C4-2B (cell line): Measurements from ENCODE around the gene OVCH1.
"Not testable (repeated sequence)": the region's sequence is repeated elsewhere in the genome, so short reads cannot be mapped to it uniquely, and the experiment has no call there.

Experiments used
- H3K27ac ChIP-seq: fragments of 450-650 bp; 2 replicates; pipeline ENCODE4 v1.5.1; 2017
- CTCF ChIP-seq: fragments of 450-650 bp; conservative IDR thresholded peaks from 2 replicates; pipeline ENCODE4 v1.5.1; 2017; ENCODE audit warnings: mild to moderate bottlenecking
- ZFX ChIP-seq: fragments of 450-650 bp; IDR thresholded peaks from 2 replicates; pipeline ENCODE4 v1.6.1; 2017

OVCH1 gene

GRCh38 chr12:29455087-29455486 lies 42.4 kb downstream of the OVCH1 start:
- H3K27ac ChIP-seq: no peak overlapping the region
- TF ChIP-seq CTCF: no peak
- TF ChIP-seq ZFX: no peak

DNA sequence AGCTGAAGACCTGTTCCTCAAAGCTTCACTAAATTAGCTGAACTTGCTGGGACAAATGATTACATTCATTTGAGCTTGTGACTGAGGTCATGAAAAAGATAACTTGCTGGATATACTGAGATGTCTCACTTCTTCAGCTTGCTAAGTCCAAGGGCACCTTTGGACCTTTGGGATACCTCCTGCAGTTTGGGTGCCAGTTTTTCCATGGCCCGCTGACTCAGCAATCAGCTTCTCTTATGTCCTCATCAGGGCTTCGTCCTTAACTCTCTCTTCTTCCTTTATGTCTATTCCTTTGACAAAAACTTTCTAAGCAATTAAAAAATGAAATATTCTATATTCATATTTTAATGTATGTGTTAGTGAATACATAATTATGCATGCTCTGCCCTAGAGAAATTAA lies 45.6 kb downstream of the OVCH1 start:
- no peak overlapping the region for H3K27ac ChIP-seq
- TF ChIP-seq CTCF (no peak), ZFX (no peak)

- no peak overlapping the region for H3K27ac ChIP-seq
- no peak for TF ChIP-seq ZFX
- no peak for TF ChIP-seq CTCF
Measured at GRCh38 chr12:29448157-29448556, 49.3 kb downstream of the OVCH1 start.

DNA sequence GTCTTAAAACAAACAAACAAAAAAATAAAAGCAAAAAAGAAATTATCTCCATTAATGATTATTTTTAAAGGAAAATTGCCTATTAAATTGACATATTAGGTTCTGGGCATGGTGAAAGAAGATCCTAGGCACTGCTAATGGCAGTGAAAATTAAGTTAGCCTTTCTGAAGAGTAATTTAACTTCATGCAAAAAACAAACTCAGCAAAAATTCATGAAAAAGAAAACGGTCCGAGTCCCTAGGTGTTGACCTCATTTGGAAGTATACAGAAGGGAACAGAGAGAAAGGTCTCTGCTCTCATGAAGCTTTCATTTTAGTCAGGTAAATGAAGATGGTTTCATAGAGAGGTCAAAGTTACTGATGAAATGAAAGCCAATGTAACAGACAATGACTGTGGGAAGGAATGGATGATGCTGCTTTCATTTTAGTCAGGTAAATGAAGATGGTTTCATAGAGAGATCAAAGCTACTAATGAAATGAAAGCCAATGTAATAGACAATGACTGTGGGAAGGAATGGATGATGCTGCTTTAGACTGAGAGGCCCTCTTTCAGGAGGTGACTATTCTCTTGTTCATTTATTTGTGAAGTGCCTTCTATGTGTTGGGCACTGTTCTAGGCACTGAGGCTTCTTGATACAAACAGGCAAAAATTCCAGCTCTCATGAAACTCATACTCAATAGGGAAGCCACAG lies 50.1 kb downstream of the OVCH1 start:
- no peak overlapping the region for H3K27ac ChIP-seq
- no peak for TF ChIP-seq ZFX
- no peak for TF ChIP-seq CTCF

DNA sequence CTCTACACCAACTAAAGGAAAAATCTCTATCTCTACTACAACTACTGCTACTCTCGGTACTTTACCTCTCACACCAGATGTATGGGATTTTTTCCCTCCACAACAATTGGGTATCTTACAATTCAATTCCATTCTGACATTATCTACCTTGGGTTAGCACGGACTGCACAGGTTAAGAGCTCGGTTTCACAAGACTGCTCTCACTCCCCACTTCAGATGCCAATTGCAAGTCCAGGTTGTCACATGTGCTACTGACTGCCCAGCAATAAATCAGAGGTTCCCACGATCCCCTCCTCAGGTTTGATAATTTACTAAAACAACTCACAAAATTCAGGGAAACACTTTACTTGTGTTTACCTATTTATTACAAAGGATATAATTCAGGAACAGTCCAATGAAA lies 58.0 kb downstream of the OVCH1 start:
- no peak overlapping the region for H3K27ac ChIP-seq
- TF ChIP-seq CTCF (no peak), ZFX (no peak)

GRCh38 chr12:29438752-29439408 lies 58.6 kb downstream of the OVCH1 start:
- no peak for TF ChIP-seq CTCF
- TF ChIP-seq ZFX: no peak
- no peak overlapping the region for H3K27ac ChIP-seq

GRCh38 chr12:29437575-29437974 lies 59.9 kb downstream of the OVCH1 start:
- no peak for TF ChIP-seq CTCF
- no peak overlapping the region for H3K27ac ChIP-seq

DNA sequence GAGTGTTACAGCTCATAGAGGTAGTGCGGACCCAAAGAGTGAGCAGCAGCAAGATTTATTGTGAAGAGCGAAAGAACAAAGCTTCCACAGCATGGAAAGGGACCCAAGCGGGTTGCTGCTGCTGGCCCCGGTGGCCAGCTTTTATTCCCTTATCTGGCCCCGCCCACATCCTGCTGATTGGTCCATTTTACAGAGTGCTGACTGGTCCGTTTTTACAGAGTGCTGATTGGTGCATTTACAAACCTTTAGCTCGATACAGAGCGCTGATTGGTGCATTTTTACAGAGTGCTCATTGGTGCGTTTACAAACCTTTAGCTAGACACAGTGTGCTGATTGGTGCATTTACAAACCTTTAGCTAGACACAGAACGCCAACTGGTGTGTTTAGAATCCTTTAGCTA lies 60.7 kb downstream of the OVCH1 start:
- H3K27ac ChIP-seq: not testable (repeated sequence)
